Retinal pigment epithelial cell (primary cell): ENCODE measurements around the gene GALNT18.

ENCODE experiments used
- DNase-seq: peaks from one replicate; pipeline ENCODE4 v3.0.0-alpha.2; 2010; ENCODE audit warnings: low read depth
- H3K4me3 ChIP-seq: 2 replicates; pipeline ENCODE4 v1.5.1; 2011; ENCODE audit warnings: mild to moderate bottlenecking, low read length, control low read depth, moderate library complexity
- TF ChIP-seq, protein P1 (sequence below): conservative IDR thresholded peaks from 2 replicates; pipeline ENCODE4 v1.5.1; 2011; ENCODE audit warnings: low read depth, low read length, control low read depth, inconsistent platforms

The GALNT18 gene

DNA sequence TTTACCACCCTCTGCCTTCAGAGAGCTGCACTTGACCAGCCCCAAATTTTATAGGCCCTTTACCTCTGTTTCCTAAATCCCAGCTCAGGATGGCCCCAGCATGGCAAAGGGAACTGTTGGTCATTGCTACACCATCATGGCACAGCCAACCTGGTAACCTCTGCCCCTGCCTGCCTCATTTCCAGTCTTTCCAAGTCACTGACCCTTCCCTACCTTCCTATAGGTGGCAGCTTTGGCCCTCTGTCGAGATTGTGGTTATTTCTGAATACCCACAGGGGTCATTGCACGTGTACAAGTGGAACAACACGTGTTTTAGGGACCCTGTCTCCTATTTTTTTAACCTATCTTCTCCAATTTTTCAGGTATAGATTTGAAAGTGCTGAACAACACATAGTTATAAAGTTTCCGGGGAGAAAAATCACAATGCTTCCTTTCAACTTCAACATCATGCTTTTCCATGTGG lies 2.8 kb downstream of the GALNT18 start:
- H3K4me3 ChIP-seq, result no peak overlapping the region
- no peak for DNase-seq
- TF ChIP-seq, protein P1, sequence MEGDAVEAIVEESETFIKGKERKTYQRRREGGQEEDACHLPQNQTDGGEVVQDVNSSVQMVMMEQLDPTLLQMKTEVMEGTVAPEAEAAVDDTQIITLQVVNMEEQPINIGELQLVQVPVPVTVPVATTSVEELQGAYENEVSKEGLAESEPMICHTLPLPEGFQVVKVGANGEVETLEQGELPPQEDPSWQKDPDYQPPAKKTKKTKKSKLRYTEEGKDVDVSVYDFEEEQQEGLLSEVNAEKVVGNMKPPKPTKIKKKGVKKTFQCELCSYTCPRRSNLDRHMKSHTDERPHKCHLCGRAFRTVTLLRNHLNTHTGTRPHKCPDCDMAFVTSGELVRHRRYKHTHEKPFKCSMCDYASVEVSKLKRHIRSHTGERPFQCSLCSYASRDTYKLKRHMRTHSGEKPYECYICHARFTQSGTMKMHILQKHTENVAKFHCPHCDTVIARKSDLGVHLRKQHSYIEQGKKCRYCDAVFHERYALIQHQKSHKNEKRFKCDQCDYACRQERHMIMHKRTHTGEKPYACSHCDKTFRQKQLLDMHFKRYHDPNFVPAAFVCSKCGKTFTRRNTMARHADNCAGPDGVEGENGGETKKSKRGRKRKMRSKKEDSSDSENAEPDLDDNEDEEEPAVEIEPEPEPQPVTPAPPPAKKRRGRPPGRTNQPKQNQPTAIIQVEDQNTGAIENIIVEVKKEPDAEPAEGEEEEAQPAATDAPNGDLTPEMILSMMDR, result peak; percentile 9

DNA sequence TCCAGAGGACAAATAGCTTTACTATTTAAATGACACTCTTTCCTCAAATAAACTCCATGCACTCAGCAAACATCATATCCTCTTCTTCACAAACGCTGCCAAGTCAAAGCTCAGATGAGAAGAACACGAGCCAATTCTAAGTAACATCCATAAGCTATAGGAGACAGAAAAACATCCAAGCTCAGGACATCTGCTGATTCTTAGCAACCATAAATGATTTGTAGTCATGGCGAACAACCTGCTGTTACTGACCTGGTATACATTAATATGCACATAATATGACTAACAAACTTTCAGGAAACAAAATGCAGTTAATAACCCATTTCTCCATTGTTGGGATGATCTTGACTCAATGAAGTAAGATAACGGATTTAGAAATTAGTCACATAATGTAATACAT lies 6.7 kb downstream of the GALNT18 start:
- no peak for DNase-seq
- TF ChIP-seq, protein P1, result no peak

DNA sequence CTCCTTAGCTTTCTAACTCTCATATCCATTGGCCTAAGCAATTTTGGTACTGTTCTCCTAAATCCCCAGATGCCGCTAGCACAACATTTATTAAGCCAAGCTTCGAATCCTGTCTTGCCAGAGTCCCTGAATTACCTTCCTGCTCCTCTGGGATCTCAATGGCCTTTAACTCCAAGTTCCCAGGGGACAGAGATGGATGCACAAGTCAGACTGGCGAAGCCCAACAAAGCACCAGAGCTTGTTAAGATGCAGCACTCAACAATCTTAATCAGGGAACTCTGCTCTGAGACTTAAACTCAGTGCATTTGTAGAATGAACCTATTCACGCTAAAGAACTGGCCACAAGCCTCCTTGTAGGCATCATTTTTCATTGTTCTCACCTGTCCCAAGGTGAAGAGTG lies 9.4 kb downstream of the GALNT18 start:
- no peak for DNase-seq
- TF ChIP-seq, protein P1, result no peak
- no peak overlapping the region for H3K4me3 ChIP-seq

More for the DNA sequence above, 6.7 kb downstream of the GALNT18 start:
- H3K4me3 ChIP-seq, result no peak overlapping the region

DNA sequence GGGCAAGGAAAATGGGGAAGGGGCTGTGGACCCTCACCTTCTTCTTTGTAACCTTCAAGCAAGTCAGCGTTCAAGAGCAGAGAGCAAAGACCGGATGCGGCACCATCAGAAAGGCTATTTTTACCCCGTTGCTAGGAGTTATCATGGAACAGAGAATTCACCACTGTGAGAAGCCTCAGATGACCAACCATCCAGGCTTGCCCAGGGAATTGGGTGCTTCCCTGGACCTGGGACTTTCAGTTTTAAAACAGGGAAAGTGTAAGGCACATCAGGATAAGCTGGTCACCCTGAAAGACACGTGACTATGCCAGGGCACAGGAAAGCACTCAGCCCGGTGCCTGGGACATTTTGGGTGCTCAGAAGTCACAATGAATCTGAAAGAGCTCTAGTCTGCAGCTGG lies 10.4 kb downstream of the GALNT18 start:
- H3K4me3 ChIP-seq, result no peak overlapping the region
- TF ChIP-seq, protein P1, result no peak
- no peak for DNase-seq

DNA sequence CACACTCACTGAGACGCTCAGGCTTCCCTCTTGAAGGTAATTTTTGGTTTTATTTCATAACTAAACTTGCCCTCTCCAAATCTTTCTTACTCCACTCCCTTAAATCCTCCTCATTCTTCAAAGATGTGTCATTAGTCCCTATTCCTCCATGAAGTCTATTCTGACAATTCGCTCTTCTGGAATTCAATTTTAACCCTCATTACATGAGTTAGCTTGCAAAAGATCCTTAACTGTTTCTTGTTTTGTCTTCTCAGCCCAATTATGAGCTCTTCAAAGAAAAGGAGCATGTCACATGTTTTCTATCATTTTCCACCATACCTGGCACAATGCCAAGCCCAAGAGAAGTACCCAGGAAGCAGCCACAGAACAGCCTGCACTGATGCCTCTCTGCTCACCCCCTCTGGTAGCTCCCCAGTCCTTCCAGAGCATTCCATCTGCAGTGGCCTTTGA lies 13.0 kb downstream of the GALNT18 start:
- TF ChIP-seq, protein P1, result no peak
- H3K4me3 ChIP-seq, result no peak overlapping the region
- no peak for DNase-seq

DNA sequence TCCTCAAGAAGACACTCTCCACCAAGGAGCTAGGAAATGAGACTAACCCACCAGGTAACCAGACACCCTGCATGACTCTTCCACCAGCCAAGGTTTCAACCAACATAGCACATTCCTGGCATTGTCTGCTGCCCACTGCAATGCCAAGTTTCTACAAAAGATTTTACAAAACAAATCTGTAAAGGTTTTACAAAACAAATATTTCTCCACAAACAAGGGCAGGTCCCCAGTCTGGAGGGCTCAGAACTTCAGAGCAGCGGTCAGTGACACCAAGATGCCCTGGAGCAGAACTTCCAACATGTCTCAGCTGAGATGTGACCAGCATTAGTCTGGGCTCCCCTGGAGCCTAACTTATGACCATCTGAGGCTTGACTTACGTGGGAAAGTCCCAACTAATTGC lies 14.0 kb downstream of the GALNT18 start:
- H3K4me3 ChIP-seq, result no peak overlapping the region
- no peak for DNase-seq
- TF ChIP-seq, protein P1, result no peak

DNA sequence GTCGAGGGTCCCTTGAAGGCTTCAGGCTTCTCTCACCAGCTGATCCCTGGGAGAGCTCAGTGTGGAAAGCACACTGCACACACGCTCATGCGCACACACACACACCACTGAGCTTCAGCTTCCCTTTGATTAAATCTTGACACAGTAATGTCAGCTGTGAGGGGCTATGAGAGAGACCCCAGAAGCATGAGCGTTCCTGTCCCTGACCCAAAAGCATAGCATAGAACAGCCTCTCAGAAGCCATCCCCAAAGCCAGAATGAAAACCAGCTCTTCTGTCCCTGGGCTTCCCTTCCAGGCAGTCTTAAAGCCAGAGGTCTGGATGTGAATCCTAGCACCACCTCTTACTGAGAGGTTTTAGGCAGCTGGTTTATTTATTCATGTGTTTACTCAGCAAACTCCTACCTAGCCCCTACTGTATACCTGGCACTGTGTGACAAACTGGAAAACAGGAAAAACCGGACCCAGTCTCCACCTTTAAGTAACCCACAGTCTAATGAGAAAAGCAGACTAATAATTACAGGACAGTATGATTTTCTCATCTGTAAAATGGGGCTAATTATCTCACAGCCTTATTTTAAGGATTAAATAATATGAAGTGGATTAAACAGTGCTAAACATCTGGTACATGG lies 15.9 kb downstream of the GALNT18 start:
- no peak overlapping the region for H3K4me3 ChIP-seq
- DNase-seq, result no peak
- TF ChIP-seq, protein P1, result no peak
